Measurements from ENCODE around the gene ZNF362. TPM values are rescaled to one million over a fixed set of nuclear protein-coding genes. Genes with fewer than 3 reads are reported as not detected.

The ZNF362 gene
- total RNA-seq: 10 to 100 TPM; 16.9 to 23.9 TPM

GRCh38 chr1:33256471-33257206, at the start of gene ZNF362:
ZNF362 (plus strand) TSS chr1:33256492; CDS start chr1:33270575, 14,083 bp downstream.
- Mint-ChIP-seq H3K36me3 (ENCODE audit: insufficient read depth in 2 of 2) (peaks cover 4% of the 10 kb centered on the region in 2 donors), H3K9me3 (peaks cover 0 to 2% of the 10 kb centered on the region in 2 donors), H3K27me3 (ENCODE audit: low read depth) (no peaks in the 10 kb centered on the region), H3K4me1 (ENCODE audit: low read depth) (peaks cover 38% of the 10 kb centered on the region), H3K4me3 (peak within 1 kb of the TSS; percentile 98 to 99), H3K27ac (peak within 1 kb of the TSS; percentile 99)
- peak; percentile 77 to 80 for DNase-seq
- peak; percentile 75 to 84 for ATAC-seq (replicated peaks in 1 of 2)

- Mint-ChIP-seq H3K9me3 (peaks cover 2 to 3% of the 10 kb centered on the region in 2 donors), H3K27me3 (ENCODE audit: low read depth) (peaks cover 16% of the 10 kb centered on the region), H3K27ac (no peak overlapping the region), H3K36me3 (ENCODE audit: insufficient read depth in 2 of 2) (no peaks in the 10 kb centered on the region), H3K4me1 (ENCODE audit: low read depth) (no peaks in the 10 kb centered on the region), H3K4me3 (no peak overlapping the region)
- no peak for DNase-seq
- no peak for ATAC-seq (replicated peaks in 1 of 2)
Observed at GRCh38 chr1:33211972-33212371, 44.3 kb upstream of the ZNF362 start.

GRCh38 chr1:33219886-33220661, 36.2 kb upstream of the ZNF362 start:
- DNase-seq: no peak
- Mint-ChIP-seq H3K9me3 (peaks cover 9% of the 10 kb centered on the region in 2 donors), H3K27me3 (ENCODE audit: low read depth) (peaks cover 8% of the 10 kb centered on the region), H3K27ac (no peak overlapping the region), H3K36me3 (ENCODE audit: insufficient read depth in 2 of 2) (peaks cover 6 to 10% of the 10 kb centered on the region in 2 donors), H3K4me1 (ENCODE audit: low read depth) (no peaks in the 10 kb centered on the region), H3K4me3 (no peak overlapping the region)
- ATAC-seq (replicated peaks in 1 of 2): no peak

- Mint-ChIP-seq H3K4me3 (no peak overlapping the region), H3K9me3 (peaks cover 9 to 10% of the 10 kb centered on the region in 2 donors), H3K36me3 (ENCODE audit: insufficient read depth in 2 of 2) (peaks cover 7 to 10% of the 10 kb centered on the region in 2 donors), H3K4me1 (ENCODE audit: low read depth) (no peaks in the 10 kb centered on the region), H3K27ac (no peak overlapping the region), H3K27me3 (ENCODE audit: low read depth) (peaks cover 8% of the 10 kb centered on the region)
- DNase-seq (no peak), ATAC-seq (replicated peaks in 1 of 2) (no peak)
Observed at GRCh38 chr1:33220676-33221384, 35.5 kb upstream of the ZNF362 start.

GRCh38 chr1:33221385-33221758, 34.9 kb upstream of the ZNF362 start:
- H3K27me3 Mint-ChIP-seq (ENCODE audit: low read depth): peaks cover 8% of the 10 kb centered on the region
- H3K4me3 Mint-ChIP-seq: no peak overlapping the region
- DNase-seq: no peak
- no peak overlapping the region for H3K27ac Mint-ChIP-seq
- ATAC-seq (replicated peaks in 1 of 2): no peak
- H3K36me3 Mint-ChIP-seq (ENCODE audit: insufficient read depth in 2 of 2): peaks cover 7 to 10% of the 10 kb centered on the region in 2 donors
- H3K9me3 Mint-ChIP-seq: peaks cover 9 to 10% of the 10 kb centered on the region in 2 donors
- H3K4me1 Mint-ChIP-seq (ENCODE audit: low read depth): no peaks in the 10 kb centered on the region

- Mint-ChIP-seq H3K36me3 (ENCODE audit: insufficient read depth in 2 of 2) (peaks cover 7 to 10% of the 10 kb centered on the region in 2 donors), H3K4me1 (ENCODE audit: low read depth) (no peaks in the 10 kb centered on the region), H3K4me3 (no peak overlapping the region), H3K27me3 (ENCODE audit: low read depth) (peaks cover 8% of the 10 kb centered on the region), H3K9me3 (peaks cover 9 to 10% of the 10 kb centered on the region in 2 donors), H3K27ac (no peak overlapping the region)
- no peak for ATAC-seq (replicated peaks in 1 of 2)
- no peak for DNase-seq
Observed at GRCh38 chr1:33222381-33222780, 33.9 kb upstream of the ZNF362 start.

GRCh38 chr1:33224166-33224707, 32.1 kb upstream of the ZNF362 start:
- Mint-ChIP-seq H3K36me3 (ENCODE audit: insufficient read depth in 2 of 2) (peaks cover 7 to 10% of the 10 kb centered on the region in 2 donors), H3K4me1 (ENCODE audit: low read depth) (no peaks in the 10 kb centered on the region), H3K27me3 (ENCODE audit: low read depth) (peaks cover 14% of the 10 kb centered on the region), H3K9me3 (peaks cover 9 to 10% of the 10 kb centered on the region in 2 donors), H3K4me3 (no peak overlapping the region), H3K27ac (no peak overlapping the region)
- DNase-seq (no peak), ATAC-seq (replicated peaks in 1 of 2) (no peak)

GRCh38 chr1:33225586-33225985, 30.7 kb upstream of the ZNF362 start:
- no peak overlapping the region for H3K4me3 Mint-ChIP-seq
- peaks cover 14% of the 10 kb centered on the region for H3K27me3 Mint-ChIP-seq (ENCODE audit: low read depth)
- H3K9me3 Mint-ChIP-seq: peaks cover 9 to 10% of the 10 kb centered on the region in 2 donors
- H3K4me1 Mint-ChIP-seq (ENCODE audit: low read depth): no peaks in the 10 kb centered on the region
- no peak for DNase-seq
- peaks cover 7 to 10% of the 10 kb centered on the region in 2 donors for H3K36me3 Mint-ChIP-seq (ENCODE audit: insufficient read depth in 2 of 2)
- H3K27ac Mint-ChIP-seq: no peak overlapping the region
- no peak for ATAC-seq (replicated peaks in 1 of 2)

GRCh38 chr1:33228935-33229487, 27.3 kb upstream of the ZNF362 start:
- Mint-ChIP-seq H3K27me3 (ENCODE audit: low read depth) (peaks cover 11% of the 10 kb centered on the region), H3K4me3 (no peak overlapping the region), H3K27ac (no peak overlapping the region), H3K4me1 (ENCODE audit: low read depth) (peaks cover 7% of the 10 kb centered on the region), H3K9me3 (peaks cover 6% of the 10 kb centered on the region in 2 donors), H3K36me3 (ENCODE audit: insufficient read depth in 2 of 2) (peaks cover 4 to 5% of the 10 kb centered on the region in 2 donors)
- ATAC-seq (replicated peaks in 1 of 2): no peak
- no peak for DNase-seq

- DNase-seq (no peak), ATAC-seq (replicated peaks in 1 of 2) (no peak)
- Mint-ChIP-seq H3K27ac (no peak overlapping the region), H3K9me3 (no peaks in the 10 kb centered on the region), H3K4me3 (no peak overlapping the region), H3K36me3 (ENCODE audit: insufficient read depth in 2 of 2) (no peaks in the 10 kb centered on the region), H3K4me1 (ENCODE audit: low read depth) (peaks cover 7% of the 10 kb centered on the region), H3K27me3 (ENCODE audit: low read depth) (peaks cover 6% of the 10 kb centered on the region)
Observed at GRCh38 chr1:33231166-33231565, 25.1 kb upstream of the ZNF362 start.

GRCh38 chr1:33232716-33233115, 23.6 kb upstream of the ZNF362 start:
- peaks cover 6% of the 10 kb centered on the region for H3K27me3 Mint-ChIP-seq (ENCODE audit: low read depth)
- no peaks in the 10 kb centered on the region for H3K36me3 Mint-ChIP-seq (ENCODE audit: insufficient read depth in 2 of 2)
- DNase-seq: no peak
- H3K27ac Mint-ChIP-seq: no peak overlapping the region
- H3K4me1 Mint-ChIP-seq (ENCODE audit: low read depth): peaks cover 7% of the 10 kb centered on the region
- no peaks in the 10 kb centered on the region for H3K9me3 Mint-ChIP-seq
- ATAC-seq (replicated peaks in 1 of 2): peak; percentile 39 to 61
- peak overlapping the region in 1 of 2 donors; percentile 17 for H3K4me3 Mint-ChIP-seq

- peaks cover 7% of the 10 kb centered on the region for H3K4me1 Mint-ChIP-seq (ENCODE audit: low read depth)
Observed at GRCh38 chr1:33234131-33234530, 22.2 kb upstream of the ZNF362 start.

More at GRCh38 chr1:33234131-33234530, 22.2 kb upstream of the ZNF362 start:
- H3K27ac Mint-ChIP-seq: no peak overlapping the region
- ATAC-seq (replicated peaks in 1 of 2) (no peak), DNase-seq (no peak)
- H3K27me3 Mint-ChIP-seq (ENCODE audit: low read depth): peaks cover 1% of the 10 kb centered on the region
- no peak overlapping the region for H3K4me3 Mint-ChIP-seq
- H3K9me3 Mint-ChIP-seq: peaks cover 0 to 2% of the 10 kb centered on the region in 2 donors
- H3K36me3 Mint-ChIP-seq (ENCODE audit: insufficient read depth in 2 of 2): no peaks in the 10 kb centered on the region
